Peyer's patch (tissue), 4 donors: ENCODE results near the gene ASB8. TPM values are rescaled to one million over a fixed set of nuclear protein-coding genes. Genes with fewer than 3 reads are reported as not detected.

Source experiments
- DNase-seq, 3 donors: peaks; one replicate each; pipeline ENCODE4 v3.0.0-alpha.2; 2017 to 2019
- H3K27ac ChIP-seq, 4 donors: fragments of 200-600 bp; sonication (generic); one replicate each; pipeline ENCODE4 v1.5.1; 2016 to 2019
- H3K27me3 ChIP-seq, 2 donors: fragments of 200-600 bp; sonication (generic); one replicate each; pipeline ENCODE4 v1.5.1; 2019
- H3K36me3 ChIP-seq, 3 donors: fragments of 200-600 bp; sonication (generic); one replicate each; pipeline ENCODE4 v1.5.1; 2016 to 2019
- H3K4me1 ChIP-seq, 4 donors: fragments of 200-600 bp; sonication (generic); one replicate each; pipeline ENCODE4 v1.5.1; 2016 to 2019
- H3K4me3 ChIP-seq, 4 donors: fragments of 200-600 bp; sonication (generic); 1 replicate in 3 of 4; 2 replicates in 1 of 4; pipeline ENCODE4 v1.5.1; 2016 to 2019; ENCODE audit warnings: mild to moderate bottlenecking in 1 of 4
- H3K9me3 ChIP-seq, 4 donors: fragments of 200-600 bp; sonication (generic); one replicate each; pipeline ENCODE4 v1.5.1; 2016 to 2019; ENCODE audit warnings: mild to moderate bottlenecking in 1 of 4
- POLR2A ChIP-seq, 2 donors: fragments of 450-650 bp; IDR thresholded peaks; one replicate each; pipeline ENCODE4 v1.5.1; 2017; ENCODE audit warnings: antibody characterized with exemption in 2 of 2, mild to moderate bottlenecking in 2 of 2, moderate library complexity in 2 of 2
- small RNA-seq, 2 donors: library from RNA; depleted of rRNA; stranded (forward); fragments of <200 nt; gene quantifications; one replicate each; pipeline ENCODE3, GENCODE V24; 2016
- total RNA-seq, 4 donors: library from RNA; depleted of rRNA; stranded (reverse); fragments of >200 nt; gene quantifications; one replicate each; pipeline ENCODE4 v1.1.0, GENCODE V29; 2016
- TF ChIP-seq, protein P1 (sequence below), 6 experiments: fragments of 450-650 bp in 4 of 6; fragments of 200-600 bp in 2 of 6; sonication (generic) in 1 of 6; IDR thresholded peaks; one replicate each; pipeline ENCODE4 v1.5.1; 2017 to 2019; ENCODE audit warnings: antibody characterized with exemption in 6 of 6, mild to moderate bottlenecking in 3 of 6, moderate library complexity in 1 of 6

The ASB8 gene
- total RNA-seq, 4 donors from 2014 or later, result 16.5 to 40.8 (median 33.7) TPM

DNA sequence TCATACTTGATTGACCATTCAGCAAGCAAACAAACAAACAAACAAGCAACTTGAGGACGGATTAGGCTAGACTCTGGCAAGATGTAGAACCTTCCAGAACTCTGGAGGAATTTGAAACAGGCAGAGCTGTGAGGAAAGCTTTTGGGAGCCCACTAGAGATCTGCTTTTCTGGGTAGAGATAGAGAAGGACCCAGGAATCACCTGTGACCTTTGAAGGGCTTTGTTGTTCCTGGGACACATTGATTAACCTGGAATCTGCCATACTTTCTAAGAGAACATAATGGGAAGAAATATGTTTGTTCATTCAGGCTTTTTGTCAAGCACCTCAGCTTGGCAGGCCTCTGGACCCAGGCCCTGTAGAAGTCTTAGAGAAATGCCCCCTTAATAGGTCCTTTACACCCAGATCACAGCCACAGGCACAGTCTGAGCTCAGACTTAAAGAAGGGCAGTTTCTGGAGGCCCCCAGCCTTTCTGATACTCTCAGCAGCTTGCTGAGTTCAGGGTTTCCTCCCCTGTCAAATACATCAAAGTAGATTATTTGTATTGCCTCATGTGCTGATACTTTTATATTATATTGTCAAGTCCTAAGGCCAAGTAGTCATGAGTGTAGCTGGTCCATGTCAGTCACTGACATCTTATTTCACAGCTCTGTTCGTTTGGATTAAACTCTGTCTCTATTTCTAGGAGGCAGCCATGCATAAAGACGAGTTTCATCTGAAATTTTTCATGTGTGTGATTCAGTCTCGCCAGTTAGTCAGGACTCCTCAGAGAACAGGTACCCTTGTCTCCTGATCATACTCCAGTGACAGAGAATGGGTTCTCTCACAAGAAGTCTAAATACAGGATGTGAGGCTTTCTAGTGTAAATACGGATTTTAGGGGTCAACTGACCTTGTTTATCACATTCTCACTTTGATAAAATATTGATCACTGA lies 50.4 kb downstream of the ASB8 start:
- H3K4me1 ChIP-seq, result peaks cover 0 to 17% (median 6%) of the 10 kb centered on the region in 4 donors
- H3K9me3 ChIP-seq, result no peaks in the 10 kb centered on the region
- no peak for DNase-seq
- no peaks in the 10 kb centered on the region for H3K36me3 ChIP-seq
- H3K27ac ChIP-seq, result peak overlapping the region; percentile 84 to 95 (median 91)
- peak overlapping the region; percentile 88 to 96 (median 96) for H3K4me3 ChIP-seq
- H3K27me3 ChIP-seq, result no peaks in the 10 kb centered on the region
- TF ChIP-seq, protein P1, sequence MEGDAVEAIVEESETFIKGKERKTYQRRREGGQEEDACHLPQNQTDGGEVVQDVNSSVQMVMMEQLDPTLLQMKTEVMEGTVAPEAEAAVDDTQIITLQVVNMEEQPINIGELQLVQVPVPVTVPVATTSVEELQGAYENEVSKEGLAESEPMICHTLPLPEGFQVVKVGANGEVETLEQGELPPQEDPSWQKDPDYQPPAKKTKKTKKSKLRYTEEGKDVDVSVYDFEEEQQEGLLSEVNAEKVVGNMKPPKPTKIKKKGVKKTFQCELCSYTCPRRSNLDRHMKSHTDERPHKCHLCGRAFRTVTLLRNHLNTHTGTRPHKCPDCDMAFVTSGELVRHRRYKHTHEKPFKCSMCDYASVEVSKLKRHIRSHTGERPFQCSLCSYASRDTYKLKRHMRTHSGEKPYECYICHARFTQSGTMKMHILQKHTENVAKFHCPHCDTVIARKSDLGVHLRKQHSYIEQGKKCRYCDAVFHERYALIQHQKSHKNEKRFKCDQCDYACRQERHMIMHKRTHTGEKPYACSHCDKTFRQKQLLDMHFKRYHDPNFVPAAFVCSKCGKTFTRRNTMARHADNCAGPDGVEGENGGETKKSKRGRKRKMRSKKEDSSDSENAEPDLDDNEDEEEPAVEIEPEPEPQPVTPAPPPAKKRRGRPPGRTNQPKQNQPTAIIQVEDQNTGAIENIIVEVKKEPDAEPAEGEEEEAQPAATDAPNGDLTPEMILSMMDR (IDR thresholded peaks at IDR 0.05), result no peak
- no peak for TF ChIP-seq POLR2A (IDR thresholded peaks at IDR 0.05)

DNA sequence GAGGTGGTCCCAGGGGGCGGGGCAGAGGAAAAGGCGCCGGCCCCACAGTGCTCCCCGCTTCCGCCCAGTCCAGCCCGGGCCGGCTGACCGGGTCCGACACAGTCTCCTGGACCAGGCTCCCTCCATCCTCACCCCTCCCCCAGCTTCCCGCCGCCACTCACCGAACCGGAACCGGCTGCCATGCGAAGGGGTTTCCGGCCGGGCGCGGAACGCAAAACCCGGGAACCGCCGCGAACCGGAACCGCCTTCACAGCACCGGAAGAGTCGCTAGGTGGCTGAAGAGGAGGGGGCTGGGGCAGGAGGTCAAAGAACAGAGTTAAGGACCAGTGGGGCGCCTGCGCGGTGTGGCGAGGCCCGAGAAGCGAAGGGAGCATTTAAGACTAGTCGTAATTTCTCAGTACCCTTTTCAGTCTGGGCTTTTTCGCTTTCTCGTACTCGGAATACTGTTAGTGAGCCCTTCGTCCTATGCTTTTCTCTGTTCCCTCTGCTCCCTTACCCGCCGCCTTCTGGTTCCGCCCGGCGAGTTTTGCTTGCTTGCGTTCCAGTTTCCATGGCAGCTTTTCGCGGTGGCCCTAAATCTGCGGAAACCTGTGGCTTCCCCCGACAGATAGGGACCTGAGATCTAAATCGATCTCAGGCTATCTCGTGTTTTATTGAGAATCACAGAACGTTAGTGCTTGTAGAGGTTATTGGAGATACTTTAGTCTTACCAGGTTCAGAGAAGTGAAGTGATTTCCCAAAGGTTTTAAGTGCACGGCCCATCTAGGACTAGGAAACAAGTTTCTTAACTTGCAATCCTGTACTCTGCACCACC lies 51.2 kb downstream of the ASB8 start, which contains the start of gene SENP1:
Gene SENP1 (minus strand): TSS at position 213 of the 814 bp plus-strand sequence. CDS start 4,607 bp downstream, outside the sequence.
- Histone ChIP-seq H3K9me3 (no peaks in the 10 kb centered on the region), H3K27ac (peak within 1 kb of the TSS; percentile 84 to 95 (median 91)), H3K4me1 (peaks cover 0 to 17% (median 6%) of the 10 kb centered on the region in 4 donors), H3K4me3 (peak within 1 kb of the TSS; percentile 88 to 96 (median 96)), H3K27me3 (no peaks in the 10 kb centered on the region), H3K36me3 (no peaks in the 10 kb centered on the region)
- DNase-seq, result peak; percentile 86 to 95 (median 92)
- TF ChIP-seq, protein P1 (IDR thresholded peaks at IDR 0.05), result peak in 4 of 6 experiments; percentile 13 to 61 (median 51)
- no peak for TF ChIP-seq POLR2A (IDR thresholded peaks at IDR 0.05)

DNA sequence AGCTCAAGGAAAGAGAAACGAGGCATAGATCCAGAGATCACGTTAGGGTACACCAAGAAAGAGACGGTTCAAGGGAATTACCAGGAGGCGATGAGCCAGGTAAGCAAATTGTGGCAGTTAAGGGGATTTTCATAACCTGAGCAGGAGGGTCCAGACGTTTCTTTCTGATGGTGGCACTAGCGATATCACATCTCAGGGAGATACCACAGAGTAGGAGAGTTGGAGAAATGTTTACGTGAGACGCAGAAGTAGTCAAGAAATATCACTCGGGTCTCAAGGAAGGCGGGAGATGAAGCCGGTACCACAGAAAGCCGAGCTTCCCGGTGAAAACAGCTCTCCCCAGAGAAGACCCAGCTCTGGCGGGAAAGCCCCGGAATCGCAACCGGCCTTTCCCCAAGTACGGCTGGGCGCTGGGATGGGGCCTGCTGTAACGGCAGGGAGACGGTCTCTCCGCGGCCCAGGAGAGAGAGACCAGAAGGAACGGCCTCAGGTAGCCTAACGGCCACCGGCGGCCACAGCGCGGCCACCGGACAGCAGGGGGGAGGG lies 51.9 kb downstream of the ASB8 start:
- Histone ChIP-seq H3K9me3 (no peaks in the 10 kb centered on the region), H3K4me3 (peak overlapping the region; percentile 88 to 96 (median 96)), H3K27ac (peak overlapping the region; percentile 84 to 95 (median 91)), H3K36me3 (no peaks in the 10 kb centered on the region), H3K4me1 (peaks cover 0 to 17% (median 6%) of the 10 kb centered on the region in 4 donors), H3K27me3 (no peaks in the 10 kb centered on the region)
- no peak for DNase-seq
- no peak for TF ChIP-seq POLR2A (IDR thresholded peaks at IDR 0.05)
- TF ChIP-seq, protein P1 (IDR thresholded peaks at IDR 0.05), result no peak

DNA sequence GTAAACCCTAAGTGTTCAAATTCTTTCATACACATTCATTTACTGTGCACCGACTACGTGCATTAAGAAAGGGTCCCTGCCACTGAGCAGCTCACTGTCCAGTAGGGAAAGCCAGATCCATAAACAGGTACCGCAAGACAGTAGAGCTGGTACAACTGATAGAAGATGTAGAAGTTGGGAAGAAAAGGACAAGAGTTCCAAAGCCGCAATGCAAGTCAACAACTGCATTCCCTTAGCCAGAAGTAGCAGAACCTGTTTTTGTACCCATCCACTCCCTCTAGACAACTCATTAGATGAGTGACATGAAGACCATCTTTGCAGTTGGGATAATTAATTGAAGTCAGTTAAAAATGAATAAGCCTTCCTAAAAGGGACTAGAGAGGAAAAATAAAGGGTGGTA lies 52.8 kb downstream of the ASB8 start:
- H3K27ac ChIP-seq, result no peak overlapping the region
- no peak for DNase-seq

More for the DNA sequence above, 52.8 kb downstream of the ASB8 start:
- TF ChIP-seq, protein P1 (IDR thresholded peaks at IDR 0.05), result no peak
- no peak for TF ChIP-seq POLR2A (IDR thresholded peaks at IDR 0.05)
- H3K27me3 ChIP-seq, result no peaks in the 10 kb centered on the region
- H3K4me3 ChIP-seq, result peak overlapping the region in 2 of 4 donors; percentile 88 to 96
- H3K4me1 ChIP-seq, result peaks cover 0 to 17% (median 6%) of the 10 kb centered on the region in 4 donors
- no peaks in the 10 kb centered on the region for H3K36me3 ChIP-seq
- no peaks in the 10 kb centered on the region for H3K9me3 ChIP-seq

Small RNAs within 50 kb of the gene (small RNA-seq; reads per million reads assigned to genes)
- gene MIR6505, result 0 reads per million in 2 donors

Other genes with a start within 250 kb of the ASB8 start
- 100 to 1,000 TPM in 3 of 4 donors, 10 to 100 TPM in 1; 80.9 to 326 (median 241) TPM for gene TMEM106C, start 193.9 kb downstream of the ASB8 start, total RNA-seq
- 1 to 10 TPM in 1 of 4 donors, under 1 TPM in 2, not detected in 1; 0.18 to 6.6 (median 0.27) TPM for gene COL2A1, start 153.0 kb downstream of the ASB8 start, total RNA-seq
- gene SENP1, start 51.4 kb downstream of the ASB8 start, total RNA-seq, result 10 to 100 TPM; 11.0 to 37.1 (median 16.9) TPM
- gene PFKM, start 38.2 kb downstream of the ASB8 start, total RNA-seq, result 10 to 100 TPM in 3 of 4 donors, 1 to 10 TPM in 1; 10.0 to 38.0 (median 27.0) TPM
- gene CCDC184, start 26.1 kb upstream of the ASB8 start, total RNA-seq, result under 1 TPM in 1 of 4 donors, not detected in 3; 0.40 TPM
- not detected for gene OR10AD1, start 45.8 kb upstream of the ASB8 start, total RNA-seq
- 10 to 100 TPM; 11.7 to 50.3 (median 17.0) TPM for gene ZNF641, start 193.4 kb upstream of the ASB8 start, total RNA-seq